Thyroid gland (tissue), 4 donors: ENCODE data around the gene CLDN20.

Experiments
- CTCF ChIP-seq, 6 experiments: fragments of 200-600 bp in 3 of 6; fragments of 450-650 bp in 3 of 6; sonication (generic) in 3 of 6; IDR thresholded peaks; one replicate each; pipeline ENCODE4 v1.5.1; 2016 to 2019; ENCODE audit warnings: antibody characterized with exemption in 6 of 6, mild to moderate bottlenecking in 2 of 6, inconsistent platforms in 1 of 6, moderate library complexity in 1 of 6
- POLR2A ChIP-seq, 2 donors: fragments of 450-650 bp; IDR thresholded peaks; one replicate each; pipeline ENCODE4 v1.6.1; 2017; ENCODE audit warnings: antibody characterized with exemption in 2 of 2, mild to moderate bottlenecking in 2 of 2, moderate library complexity in 1 of 2

- no peak for TF ChIP-seq CTCF (IDR thresholded peaks at IDR 0.05)
- TF ChIP-seq POLR2A (IDR thresholded peaks at IDR 0.05), result no peak
These were observed 12.8 kb downstream of the CLDN20 start for GRCh38 chr6:155276638-155277037.
